HG03439 (cell line): Measurements from ENCODE around the gene SEZ6L.
"Not testable (repeated sequence)": the region's sequence is repeated elsewhere in the genome, so short reads cannot be mapped to it uniquely, and the experiment has no call there.

Source experiments
- ATAC-seq: cut with Tn5 transposase; IDR thresholded peaks from one replicate; pipeline ENCODE4 v1.9.1; 2021; ENCODE audit warnings: mild to moderate bottlenecking, moderate library complexity; ENCODE audit not compliant: unreplicated experiment

SEZ6L gene

DNA sequence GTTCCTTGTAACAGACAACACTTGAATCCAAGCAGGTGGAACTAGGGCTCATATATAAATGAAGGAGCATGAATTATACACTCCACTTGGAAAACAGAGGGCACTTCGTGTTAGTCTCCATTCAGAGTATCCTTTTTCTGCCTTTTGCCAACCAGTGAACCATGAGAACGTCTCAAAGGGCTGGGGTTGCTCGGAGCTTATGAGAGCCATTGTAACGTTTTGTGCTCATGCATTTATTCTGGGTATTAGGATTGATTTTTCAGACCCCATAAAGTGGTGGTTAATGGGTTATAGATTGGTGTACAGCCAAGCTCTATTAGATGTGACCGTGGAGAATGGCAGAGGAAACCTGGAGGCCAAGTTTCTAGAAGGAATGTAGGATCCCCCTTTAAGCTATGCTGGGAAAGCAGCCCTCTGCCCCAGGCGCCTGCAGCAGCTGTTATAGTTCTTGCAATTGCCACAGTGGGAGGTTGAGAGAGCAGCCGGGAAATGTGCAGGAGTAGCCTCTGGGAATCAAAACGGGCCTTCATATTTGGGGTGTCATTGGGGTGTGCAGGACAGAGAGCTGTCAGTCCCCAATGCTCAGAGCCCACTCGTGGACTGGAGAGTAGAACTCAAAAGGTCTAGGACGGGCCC is 205.2 kb downstream of the SEZ6L start:
- no peak for ATAC-seq

DNA sequence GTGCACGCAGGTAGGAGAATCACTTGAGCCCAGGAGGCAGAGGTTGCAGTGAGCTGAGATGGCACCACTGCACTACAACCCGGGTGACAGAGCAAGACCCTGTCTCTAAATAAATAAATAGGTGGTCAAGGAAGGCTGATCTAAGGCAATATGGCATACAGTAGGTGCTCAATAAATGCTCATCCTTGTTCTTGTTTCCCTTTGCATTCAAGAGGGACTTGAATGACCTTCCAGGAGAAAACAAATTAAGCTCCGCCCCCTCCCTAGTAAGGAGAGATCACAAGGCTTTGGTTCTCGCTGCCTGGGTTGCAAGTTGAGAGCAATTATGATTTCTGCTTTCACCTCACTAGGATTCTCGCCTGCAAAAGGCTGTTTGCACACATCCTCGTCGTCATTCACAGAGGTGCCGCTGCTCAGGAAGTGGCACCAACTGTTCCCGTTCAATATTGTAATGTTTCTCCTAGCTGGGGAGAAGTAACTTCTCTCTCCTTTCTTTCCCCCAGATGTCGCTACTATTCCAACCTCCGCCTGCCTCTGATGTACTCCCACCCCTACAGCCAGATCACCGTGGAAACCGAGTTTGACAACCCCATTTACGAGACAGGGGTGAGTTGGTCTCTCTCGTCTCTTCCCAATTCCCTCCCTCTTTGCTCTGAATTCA is 208.0 kb downstream of the SEZ6L start:
- ATAC-seq, result no peak

GRCh38 chr22:26380072-26380830 is 211.0 kb downstream of the SEZ6L start:
- ATAC-seq, result no peak

GRCh38 chr22:26382782-26383181 is 213.5 kb downstream of the SEZ6L start:
- no peak for ATAC-seq

DNA sequence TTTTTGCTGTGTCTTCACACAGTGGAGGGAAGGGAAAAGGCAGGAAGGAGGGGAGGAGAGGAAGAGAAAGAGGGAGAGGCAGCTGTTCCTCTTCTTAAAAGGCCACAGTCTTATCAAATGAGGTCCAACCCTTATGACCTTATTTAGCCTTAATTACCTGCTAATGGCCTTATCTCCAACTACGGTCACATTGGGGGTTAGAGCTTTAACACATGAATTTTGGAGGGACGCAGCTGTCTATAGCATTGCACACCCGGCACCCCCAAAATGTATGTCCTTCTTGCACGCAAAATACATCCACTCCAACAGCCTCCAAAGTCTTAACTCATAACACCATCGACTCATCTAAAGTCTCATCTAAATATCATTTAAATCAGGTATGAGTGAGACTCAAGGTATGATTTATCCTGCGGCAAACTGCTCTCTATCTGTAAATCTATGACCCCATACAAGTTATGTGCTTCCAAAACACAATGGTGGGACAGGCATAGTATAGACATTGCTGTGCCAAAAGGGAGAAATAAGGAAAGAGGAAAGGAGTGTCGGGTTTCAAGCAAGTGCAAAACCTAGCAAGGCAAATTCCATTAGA is 214.8 kb downstream of the SEZ6L start:
- no peak for ATAC-seq

DNA sequence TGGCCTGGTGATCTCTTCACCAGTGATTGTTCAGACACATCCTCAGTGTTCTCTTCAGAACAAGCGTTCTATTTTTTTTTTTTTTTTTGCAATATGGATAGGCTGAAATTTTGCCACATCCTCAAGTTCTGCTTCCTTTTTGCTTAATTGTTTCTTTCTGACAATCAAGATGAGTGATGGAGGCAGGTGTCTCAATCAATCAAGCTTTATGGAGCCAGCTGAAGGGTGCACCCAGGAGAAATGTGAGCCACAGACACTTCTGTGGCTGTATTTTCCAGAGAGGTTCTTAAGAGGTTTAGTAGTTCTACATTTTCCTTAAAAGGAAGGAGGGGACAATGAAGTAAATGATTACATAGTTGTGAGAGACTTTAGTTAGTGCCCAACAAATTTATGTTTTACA is 215.9 kb downstream of the SEZ6L start:
- ATAC-seq, result no peak

- ATAC-seq, result no peak
These were observed 219.9 kb downstream of the SEZ6L start for GRCh38 chr22:26389125-26389524.

- no peak for ATAC-seq
These were observed 221.8 kb downstream of the SEZ6L start for GRCh38 chr22:26391091-26391490.

GRCh38 chr22:26391623-26392022 is 222.4 kb downstream of the SEZ6L start:
- ATAC-seq, result no peak

DNA sequence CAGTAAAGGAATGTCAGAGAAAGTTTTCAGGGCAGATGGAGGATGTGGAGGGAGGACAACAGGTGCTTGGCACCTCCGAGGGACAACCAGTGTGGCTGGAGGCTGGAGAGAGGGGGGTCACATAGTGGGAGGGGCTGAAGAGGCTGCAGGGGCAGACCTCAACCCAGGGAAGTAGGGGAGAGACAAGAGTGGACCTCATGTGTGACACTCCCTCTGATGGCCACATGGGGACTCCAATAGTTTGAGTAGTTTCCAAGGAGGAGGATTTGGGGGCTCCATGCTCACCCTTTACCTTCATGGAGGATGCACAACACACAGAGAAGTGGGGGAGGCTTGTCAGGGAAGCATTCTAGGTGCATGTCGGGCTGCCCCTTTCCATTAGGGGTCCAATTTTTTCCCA is 224.7 kb downstream of the SEZ6L start:
- no peak for ATAC-seq

DNA sequence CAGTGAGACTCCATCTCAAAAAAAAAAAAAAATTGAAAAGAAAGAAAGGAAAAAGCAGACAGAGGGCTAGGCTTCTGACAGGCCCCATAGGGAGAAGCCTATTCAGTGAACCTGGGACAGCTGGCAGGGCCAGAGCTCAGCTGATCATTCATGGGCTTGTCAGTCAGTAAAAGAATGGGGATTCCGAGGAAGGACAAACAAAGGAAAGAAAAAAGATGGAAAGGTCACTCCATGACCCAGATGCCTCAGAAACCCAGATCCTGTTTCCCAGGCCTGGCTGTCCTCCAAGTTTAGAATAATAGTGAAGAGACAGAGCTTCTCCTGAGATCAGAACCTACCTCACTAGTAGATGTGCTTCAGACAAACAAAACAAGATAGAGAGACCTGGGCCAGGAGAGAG is 225.5 kb downstream of the SEZ6L start:
- no peak for ATAC-seq

DNA sequence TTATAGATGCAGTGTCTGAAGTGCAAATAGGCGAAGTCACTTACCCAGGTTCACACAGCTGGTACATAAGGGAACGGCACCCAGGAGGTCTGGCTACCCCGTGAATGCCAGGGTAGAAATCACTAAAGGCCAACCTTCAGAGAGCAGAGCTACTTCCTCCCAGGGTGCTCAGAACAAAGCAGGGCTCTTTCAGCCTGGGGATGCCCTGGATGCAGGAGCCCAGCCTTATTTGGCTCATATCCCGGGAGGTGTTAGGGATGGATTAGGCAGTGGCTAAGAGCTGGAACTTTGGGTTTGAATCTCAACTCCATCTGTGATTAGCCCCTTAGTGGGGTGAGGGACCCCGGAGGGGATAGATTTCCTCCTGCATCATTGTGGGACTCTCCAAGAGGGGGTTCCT is 226.7 kb downstream of the SEZ6L start:
- ATAC-seq, result no peak

GRCh38 chr22:26398741-26399153 is 229.5 kb downstream of the SEZ6L start:
- ATAC-seq, result no peak

- no peak for ATAC-seq
These were observed 230.0 kb downstream of the SEZ6L start for GRCh38 chr22:26399289-26399688.

DNA sequence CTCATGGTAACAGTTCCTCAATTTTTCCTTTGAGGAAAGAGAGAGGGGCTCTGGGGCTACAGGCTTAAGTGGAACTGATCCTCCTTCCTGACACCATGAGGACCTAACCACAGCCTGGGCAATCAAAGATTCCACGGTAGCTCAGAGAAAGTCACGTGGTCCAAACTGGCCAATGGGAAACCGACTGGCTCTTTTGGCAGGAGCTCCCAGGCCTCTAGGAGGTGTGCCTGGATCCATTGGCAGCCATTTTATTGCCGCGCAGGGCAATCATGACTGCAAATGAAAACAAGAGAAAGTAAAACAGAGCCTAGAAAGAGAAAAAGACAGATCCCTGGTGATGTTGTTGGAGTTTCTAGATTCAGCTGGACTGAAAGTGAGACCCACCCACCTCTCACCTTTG is 232.5 kb downstream of the SEZ6L start:
- no peak for ATAC-seq

DNA sequence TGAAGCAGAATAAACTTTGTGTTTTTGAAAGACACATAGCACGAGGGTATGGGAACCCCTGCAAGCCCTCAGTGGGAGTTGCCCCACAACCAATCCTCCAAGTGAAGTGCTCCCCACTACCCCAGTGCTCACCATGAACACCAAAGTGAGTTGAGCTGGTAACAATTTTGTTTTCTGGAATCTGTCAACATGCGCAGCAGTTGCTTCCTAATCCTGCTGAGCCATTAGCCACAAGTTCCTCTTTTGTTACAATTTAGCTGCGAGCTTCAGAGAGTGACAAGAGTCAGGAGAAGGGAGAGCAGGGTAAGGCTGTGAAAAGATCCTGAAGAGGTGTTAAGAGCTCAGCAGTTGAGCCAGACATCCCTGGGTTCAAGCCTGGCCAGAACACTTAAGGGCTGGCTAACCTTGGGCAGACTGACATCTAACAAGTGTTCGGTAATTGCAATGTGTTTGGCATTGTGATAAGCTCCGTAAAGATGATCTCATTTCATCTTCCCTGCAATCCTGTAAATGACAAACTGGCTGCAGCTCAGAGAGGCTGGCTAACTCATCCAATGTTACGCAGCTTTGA is 235.7 kb downstream of the SEZ6L start:
- ATAC-seq, result no peak

DNA sequence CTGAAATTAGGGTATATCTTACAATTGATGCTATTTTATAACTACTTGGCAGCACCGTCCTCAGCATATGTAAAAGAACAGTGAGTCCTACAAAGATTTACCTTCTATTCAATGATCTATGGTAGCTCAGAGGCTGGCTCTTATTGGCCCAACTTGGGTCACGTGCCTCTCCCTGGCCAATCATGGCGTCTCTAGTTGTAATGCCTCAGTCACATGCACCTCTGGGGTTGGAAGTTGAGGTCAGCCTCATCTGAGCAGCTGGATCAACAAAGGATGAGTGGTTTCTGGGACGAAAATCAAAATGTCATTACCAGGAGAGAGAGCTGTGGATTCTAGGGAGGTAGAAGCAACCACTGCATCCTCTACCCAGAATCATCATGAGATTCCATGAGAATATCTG is 236.9 kb downstream of the SEZ6L start:
- no peak for ATAC-seq

- not testable (repeated sequence) for ATAC-seq
These were observed 239.4 kb downstream of the SEZ6L start for GRCh38 chr22:26408562-26409220.

GRCh38 chr22:26409719-26410335 is 240.6 kb downstream of the SEZ6L start:
- ATAC-seq, result no peak

DNA sequence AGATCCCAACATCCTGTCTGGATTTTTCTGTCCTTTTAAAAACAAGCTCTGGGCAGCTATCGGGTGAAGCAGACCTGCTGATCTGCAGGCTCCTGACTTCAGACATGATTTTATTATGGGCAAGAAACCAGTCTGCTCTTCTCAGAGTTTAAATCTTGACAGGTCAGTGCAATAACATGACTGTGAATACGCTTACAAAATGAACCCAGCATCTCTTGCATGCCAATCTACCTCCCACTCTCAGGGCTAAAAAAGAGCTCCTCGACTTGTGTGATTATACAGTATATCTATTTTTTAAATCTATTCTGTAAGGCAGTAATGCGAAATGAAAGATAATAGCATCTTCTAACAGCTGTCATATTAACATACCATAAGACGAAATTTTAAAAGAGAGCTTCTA is 241.1 kb downstream of the SEZ6L start:
- ATAC-seq, result no peak
